Epithelial cell of prostate (primary cell): ENCODE data around the gene PCDHGA2.
"Not testable (repeated sequence)": the region's sequence is repeated elsewhere in the genome, so short reads cannot be mapped to it uniquely, and the experiment has no call there.

Source experiments
- DNase-seq: peaks from one replicate; pipeline ENCODE4 v3.0.0-alpha.2; 2011; ENCODE audit warnings: low read depth, low spot score
- H3K27ac ChIP-seq: fragments of 450-650 bp; 2 replicates; pipeline ENCODE4 v1.5.1; 2017; ENCODE audit warnings: mild to moderate bottlenecking

Gene PCDHGA2

GRCh38 chr5:141338538-141339306, at the start of gene PCDHGA2:
Gene PCDHGA2, plus strand, starts transcription at chr5:141338760.
- no peak within 1 kb of the TSS for H3K27ac ChIP-seq
- no peak for DNase-seq

GRCh38 chr5:141298376-141298775, 40.2 kb upstream of the PCDHGA2 start:
- DNase-seq = no peak

GRCh38 chr5:141303756-141304155, 34.8 kb upstream of the PCDHGA2 start, which contains the start of gene SLC25A2:
Gene SLC25A2, minus strand, starts transcription at chr5:141304049. Its CDS starts 184 bp downstream, at chr5:141303865.
- no peak within 1 kb of the TSS for H3K27ac ChIP-seq
- no peak for DNase-seq

More at GRCh38 chr5:141298376-141298775, 40.2 kb upstream of the PCDHGA2 start:
- H3K27ac ChIP-seq = no peak overlapping the region

- H3K27ac ChIP-seq = no peak overlapping the region
- no peak for DNase-seq
Observed at GRCh38 chr5:141306630-141307029, 31.9 kb upstream of the PCDHGA2 start.

DNA sequence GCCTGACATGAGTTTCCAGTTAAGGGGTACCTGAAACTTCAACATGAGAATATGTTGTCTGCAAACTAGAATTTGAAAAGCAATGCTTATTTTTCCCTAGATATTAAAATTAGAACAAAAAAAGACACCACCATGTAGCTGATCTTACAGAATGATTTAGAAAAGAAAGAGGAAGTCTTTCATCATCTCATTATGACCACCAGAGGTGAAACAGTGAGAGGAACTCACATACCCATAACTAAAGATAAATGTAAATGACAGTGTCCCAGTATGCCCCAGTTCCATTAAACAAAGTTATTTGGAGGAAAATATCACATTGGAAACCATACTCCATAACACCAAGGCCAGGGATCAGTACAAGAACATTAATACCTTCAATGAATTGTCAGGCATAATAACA, 24.8 kb upstream of the PCDHGA2 start:
- no peak for DNase-seq
- no peak overlapping the region for H3K27ac ChIP-seq

DNA sequence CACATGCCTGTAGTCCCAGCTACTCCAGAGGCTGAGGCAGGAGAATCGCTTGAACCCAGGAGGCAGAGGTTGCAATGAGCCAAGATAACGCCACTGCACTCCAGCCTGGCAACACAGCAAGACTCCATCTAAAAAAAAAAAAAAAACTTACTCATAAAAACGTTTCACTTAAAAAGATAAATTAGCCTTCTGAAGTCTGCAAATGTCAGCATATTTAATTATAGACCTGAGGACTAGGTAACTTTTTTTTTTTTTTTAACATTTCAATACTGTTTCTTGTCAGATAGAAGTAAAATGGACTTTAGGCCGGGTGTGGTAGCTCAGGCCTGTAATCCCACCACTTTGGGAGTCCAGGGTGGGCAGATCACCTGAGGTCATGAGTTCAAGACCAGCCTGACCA, 21.6 kb upstream of the PCDHGA2 start:
- not testable (repeated sequence) for H3K27ac ChIP-seq, DNase-seq

DNA sequence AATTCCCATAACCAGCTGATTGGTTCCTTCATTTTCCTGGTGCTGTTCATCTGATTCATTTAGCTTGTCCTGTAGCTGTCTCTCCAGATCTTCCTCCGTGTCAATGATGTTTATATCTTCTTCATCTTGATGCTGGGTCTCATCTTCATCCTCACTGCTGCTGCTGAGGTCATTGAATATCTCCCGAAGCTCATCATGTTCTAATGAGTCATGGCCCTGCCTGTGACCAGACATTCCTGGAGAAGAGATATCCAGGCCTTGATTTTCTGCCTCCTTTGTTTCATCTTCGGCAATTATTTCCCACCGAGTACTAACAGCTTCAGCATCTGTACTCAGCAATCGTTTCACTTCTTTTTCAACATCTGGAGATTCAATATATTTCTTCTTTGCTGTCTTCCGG, 19.4 kb upstream of the PCDHGA2 start:
- DNase-seq = no peak
- no peak overlapping the region for H3K27ac ChIP-seq

- H3K27ac ChIP-seq = peak overlapping the region; percentile 95
- no peak for DNase-seq
Observed at GRCh38 chr5:141319699-141320098, 18.9 kb upstream of the PCDHGA2 start.

DNA sequence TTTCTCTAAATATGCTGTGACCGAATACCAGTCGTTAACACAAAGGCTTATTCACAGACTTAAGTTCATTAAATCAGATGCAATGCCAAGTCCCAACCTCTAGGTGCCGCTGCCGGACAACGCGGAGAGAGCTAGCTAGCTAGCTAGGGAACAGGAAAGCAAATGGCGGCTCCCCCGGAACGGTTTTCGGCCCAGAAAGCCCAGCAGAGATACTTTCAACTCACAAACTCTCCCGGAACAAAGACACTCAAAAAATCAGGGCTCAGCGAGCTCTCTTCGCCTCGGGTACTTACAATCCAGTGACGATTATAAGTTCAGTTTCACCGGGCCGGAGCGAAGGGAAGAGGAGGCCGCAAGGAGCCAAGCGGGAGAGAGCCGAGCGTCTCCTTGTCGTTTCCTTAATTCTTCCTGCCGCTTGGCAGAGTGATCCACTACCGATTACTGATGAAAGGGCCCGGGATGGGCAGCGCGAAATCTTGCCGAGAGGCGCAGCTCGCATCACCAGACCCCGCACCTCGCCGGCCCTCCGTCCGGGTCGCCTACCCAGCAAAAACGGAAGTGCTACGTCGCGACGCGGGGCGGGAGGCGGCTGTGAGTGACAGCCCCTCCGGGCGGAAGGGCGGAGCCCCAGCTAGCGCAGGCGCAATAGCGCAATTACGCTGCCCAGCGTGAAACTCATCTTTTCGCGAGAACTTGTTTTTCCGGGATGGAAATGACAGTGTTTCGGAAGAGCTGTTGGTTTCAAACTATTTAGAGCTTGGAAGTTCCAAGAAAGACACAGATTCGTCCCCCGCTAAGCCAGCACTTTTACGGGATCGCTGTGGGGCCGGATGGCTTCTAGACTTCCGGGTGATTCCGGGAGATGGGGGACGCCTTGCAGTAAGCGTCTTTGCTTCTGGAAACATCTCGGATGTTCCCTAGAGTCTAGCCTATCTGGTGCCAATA, 18.1 kb upstream of the PCDHGA2 start, which contains the start of gene TAF7:
TAF7 (minus strand) TSS at position 560 of the 945 bp plus-strand sequence. CDS start 740 bp downstream, outside the sequence.
- peak; percentile 61 for DNase-seq
- peak within 1 kb of the TSS; percentile 95 for H3K27ac ChIP-seq

DNA sequence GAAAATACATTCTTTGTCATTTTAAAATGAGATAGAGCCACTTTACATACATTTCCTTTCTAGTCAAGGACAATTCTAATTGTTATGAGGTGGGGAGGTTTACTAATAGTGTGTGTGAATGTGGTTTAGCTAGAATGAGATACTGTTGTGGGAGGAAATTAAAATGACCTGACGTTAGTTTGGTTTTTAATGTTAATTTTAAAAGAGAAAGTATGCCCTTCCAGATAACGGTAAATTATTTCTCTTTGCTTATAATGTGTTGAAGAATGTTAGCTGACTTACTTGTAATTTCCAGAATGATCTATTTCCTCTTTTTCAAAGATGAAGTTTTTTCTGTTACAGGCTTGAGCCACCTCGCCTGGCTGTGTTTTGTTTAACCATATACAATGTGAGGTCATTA, 16.3 kb upstream of the PCDHGA2 start:
- H3K27ac ChIP-seq = no peak overlapping the region
- no peak for DNase-seq

GRCh38 chr5:141326088-141326854, 12.3 kb upstream of the PCDHGA2 start:
- DNase-seq = no peak
- H3K27ac ChIP-seq = no peak overlapping the region

- DNase-seq = no peak
- no peak overlapping the region for H3K27ac ChIP-seq
Observed at GRCh38 chr5:141328231-141328630, 10.3 kb upstream of the PCDHGA2 start.

- H3K27ac ChIP-seq = no peak within 1 kb of the TSS
- DNase-seq = no peak
Observed at GRCh38 chr5:141330299-141331080, 8.1 kb upstream of the PCDHGA2 start, which contains the start of gene PCDHGA1. Gene PCDHGA1, plus strand, starts transcription at chr5:141330514.

GRCh38 chr5:141332571-141332970, 6.0 kb upstream of the PCDHGA2 start:
- DNase-seq, H3K27ac ChIP-seq: not testable (repeated sequence)

- DNase-seq, H3K27ac ChIP-seq: not testable (repeated sequence)
Observed at GRCh38 chr5:141340781-141341354, 2.3 kb downstream of the PCDHGA2 start.

DNA sequence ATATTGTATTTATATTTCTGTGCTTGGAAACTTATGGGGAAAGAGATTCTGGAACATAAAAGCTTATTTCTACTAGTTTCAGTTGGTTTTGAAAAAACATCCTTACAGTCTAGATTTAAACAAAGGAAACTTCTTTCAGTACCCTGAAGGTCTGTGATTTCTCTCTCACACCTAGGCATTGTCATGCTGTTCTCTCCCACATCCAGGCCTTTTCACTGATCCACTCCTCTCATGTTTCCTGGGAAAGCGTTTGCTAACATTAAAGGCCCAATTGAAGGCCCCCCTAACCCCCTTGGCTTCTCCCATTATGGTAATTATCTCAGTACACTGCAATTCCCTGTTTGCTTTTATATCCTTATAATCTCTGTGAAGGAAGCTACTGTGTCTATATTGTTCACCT, 4.2 kb downstream of the PCDHGA2 start:
- H3K27ac ChIP-seq = no peak overlapping the region
- no peak for DNase-seq

DNA sequence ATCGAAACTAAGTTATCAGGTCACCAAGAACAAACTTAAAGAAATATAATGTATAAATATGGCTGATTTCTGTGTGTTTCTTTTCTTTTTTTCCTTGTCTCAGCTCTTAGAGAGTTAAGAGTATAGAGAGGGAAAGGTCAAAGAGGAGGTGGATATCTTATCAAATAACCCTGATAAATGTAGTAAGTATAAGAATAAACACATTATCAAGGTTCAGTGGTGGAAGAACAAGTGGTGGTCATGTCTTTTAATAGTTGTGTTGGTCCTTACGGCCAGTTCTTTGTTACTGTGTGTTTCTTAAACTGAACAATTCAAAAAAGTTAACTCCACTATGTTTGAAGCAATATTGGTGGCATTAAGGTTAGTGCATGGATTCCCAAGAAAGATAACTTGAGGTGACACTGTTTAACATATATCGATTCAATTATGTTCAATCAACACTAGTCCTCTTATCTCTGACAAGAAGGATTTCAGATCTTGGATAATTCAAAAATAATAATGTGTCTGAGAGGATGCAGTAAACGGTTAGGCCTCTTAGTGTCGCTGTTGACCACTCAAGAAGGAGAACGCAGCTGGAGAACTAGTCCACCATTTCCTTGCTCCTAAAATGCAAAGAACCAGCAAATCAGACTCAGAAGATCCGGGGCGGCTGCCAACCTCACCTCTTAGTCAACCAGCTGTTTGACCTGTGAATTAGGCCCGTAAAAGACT, 4.8 kb downstream of the PCDHGA2 start, which contains the start of gene PCDHGA3:
PCDHGA3 (plus strand) TSS at position 588 of the 711 bp plus-strand sequence. CDS start 205 bp downstream, outside the sequence.
- no peak for DNase-seq
- no peak within 1 kb of the TSS for H3K27ac ChIP-seq

DNA sequence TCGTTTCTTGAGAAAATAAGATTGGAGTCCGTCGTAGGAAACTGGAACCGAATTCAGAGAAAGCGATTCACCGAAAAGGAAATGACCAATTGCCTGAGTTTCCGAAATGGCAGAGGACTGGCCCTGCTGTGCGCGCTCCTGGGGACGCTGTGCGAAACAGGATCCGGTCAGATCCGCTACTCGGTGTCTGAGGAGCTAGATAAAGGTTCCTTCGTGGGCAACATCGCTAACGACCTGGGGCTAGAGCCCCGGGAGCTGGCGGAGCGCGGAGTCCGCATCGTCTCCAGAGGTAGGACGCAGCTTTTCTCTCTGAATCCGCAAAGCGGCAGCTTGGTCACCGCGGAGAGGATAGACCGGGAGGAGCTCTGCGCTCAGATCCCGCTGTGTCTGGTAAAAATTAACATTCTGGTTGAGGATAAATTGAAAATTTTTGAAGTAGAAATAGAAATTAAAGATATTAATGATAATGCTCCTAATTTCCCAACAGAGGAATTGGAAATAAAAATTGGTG, 5.4 kb downstream of the PCDHGA2 start:
- no peak overlapping the region for H3K27ac ChIP-seq
- DNase-seq = no peak
